ENCODE data around the gene UMAD1.
A peak's percentile ranks its signal among the peaks of the same experiment; 100 is the strongest.
"Not testable (repeated sequence)": the region's sequence is repeated elsewhere in the genome, so short reads cannot be mapped to it uniquely, and the experiment has no call there.

UMAD1 gene

GRCh38 chr7:7808626-7809025, 168.1 kb downstream of the UMAD1 start:
- DNase-seq, result no peak
- TF ChIP-seq POLR2A (IDR thresholded peaks at IDR 0.05; ENCODE audit: low read length) (no peak), GATA1 (IDR thresholded peaks at IDR 0.05; ENCODE audit: low read depth, low read length) (no peak)

GRCh38 chr7:7810380-7810779, 169.8 kb downstream of the UMAD1 start:
- TF ChIP-seq GATA1 (IDR thresholded peaks at IDR 0.05; ENCODE audit: low read depth, low read length) (no peak), POLR2A (IDR thresholded peaks at IDR 0.05; ENCODE audit: low read length) (no peak)
- DNase-seq, result no peak

GRCh38 chr7:7810826-7811225, 170.3 kb downstream of the UMAD1 start:
- no peak for DNase-seq
- no peak for TF ChIP-seq POLR2A (IDR thresholded peaks at IDR 0.05; ENCODE audit: low read length)
- no peak for TF ChIP-seq GATA1 (IDR thresholded peaks at IDR 0.05; ENCODE audit: low read depth, low read length)

- DNase-seq, result no peak
- TF ChIP-seq GATA1 (IDR thresholded peaks at IDR 0.05; ENCODE audit: low read depth, low read length) (no peak), POLR2A (IDR thresholded peaks at IDR 0.05; ENCODE audit: low read length) (no peak)
Observed at GRCh38 chr7:7812112-7812511, 171.6 kb downstream of the UMAD1 start.

- no peak for TF ChIP-seq POLR2A (IDR thresholded peaks at IDR 0.05; ENCODE audit: low read length)
- no peak for TF ChIP-seq GATA1 (IDR thresholded peaks at IDR 0.05; ENCODE audit: low read depth, low read length)
- no peak for DNase-seq
Observed at GRCh38 chr7:7815395-7815794, 174.8 kb downstream of the UMAD1 start.

GRCh38 chr7:7816084-7816483, 175.5 kb downstream of the UMAD1 start:
- TF ChIP-seq POLR2A (IDR thresholded peaks at IDR 0.05; ENCODE audit: low read length) (no peak), GATA1 (IDR thresholded peaks at IDR 0.05; ENCODE audit: low read depth, low read length) (no peak)
- no peak for DNase-seq

- TF ChIP-seq POLR2A (IDR thresholded peaks at IDR 0.05; ENCODE audit: low read length) (no peak), GATA1 (IDR thresholded peaks at IDR 0.05; ENCODE audit: low read depth, low read length) (no peak)
- no peak for DNase-seq
Observed at GRCh38 chr7:7816816-7817536, 176.4 kb downstream of the UMAD1 start.

- no peak for TF ChIP-seq GATA1 (IDR thresholded peaks at IDR 0.05; ENCODE audit: low read depth, low read length)
- no peak for TF ChIP-seq POLR2A (IDR thresholded peaks at IDR 0.05; ENCODE audit: low read length)
- no peak for DNase-seq
Observed at GRCh38 chr7:7817748-7818147, 177.2 kb downstream of the UMAD1 start.

GRCh38 chr7:7818179-7818578, 177.6 kb downstream of the UMAD1 start:
- DNase-seq, result not testable (repeated sequence)

GRCh38 chr7:7819442-7820247, 179.1 kb downstream of the UMAD1 start:
- TF ChIP-seq POLR2A (IDR thresholded peaks at IDR 0.05; ENCODE audit: low read length) (no peak), GATA1 (IDR thresholded peaks at IDR 0.05; ENCODE audit: low read depth, low read length) (no peak)
- DNase-seq, result no peak

GRCh38 chr7:7820409-7820808, 179.9 kb downstream of the UMAD1 start:
- TF ChIP-seq GATA1 (IDR thresholded peaks at IDR 0.05; ENCODE audit: low read depth, low read length) (no peak), POLR2A (IDR thresholded peaks at IDR 0.05; ENCODE audit: low read length) (no peak)
- no peak for DNase-seq

GRCh38 chr7:7820939-7821338, 180.4 kb downstream of the UMAD1 start:
- TF ChIP-seq GATA1 (IDR thresholded peaks at IDR 0.05; ENCODE audit: low read depth, low read length) (no peak), POLR2A (IDR thresholded peaks at IDR 0.05; ENCODE audit: low read length) (no peak)
- DNase-seq, result no peak

- TF ChIP-seq GATA1 (IDR thresholded peaks at IDR 0.05; ENCODE audit: low read depth, low read length), result no peak
- no peak for DNase-seq
Observed at GRCh38 chr7:7821517-7821916, 181.0 kb downstream of the UMAD1 start.

- not testable (repeated sequence) for DNase-seq
Observed at GRCh38 chr7:7825294-7825693, 184.7 kb downstream of the UMAD1 start.

GRCh38 chr7:7829667-7830066, 189.1 kb downstream of the UMAD1 start:
- no peak for TF ChIP-seq POLR2A (IDR thresholded peaks at IDR 0.05; ENCODE audit: low read length)

More at GRCh38 chr7:7829667-7830066, 189.1 kb downstream of the UMAD1 start:
- DNase-seq, result peak in 1 of 2 experiments; percentile 18
